ENCODE measurements around the gene ATG4A.

DNA sequence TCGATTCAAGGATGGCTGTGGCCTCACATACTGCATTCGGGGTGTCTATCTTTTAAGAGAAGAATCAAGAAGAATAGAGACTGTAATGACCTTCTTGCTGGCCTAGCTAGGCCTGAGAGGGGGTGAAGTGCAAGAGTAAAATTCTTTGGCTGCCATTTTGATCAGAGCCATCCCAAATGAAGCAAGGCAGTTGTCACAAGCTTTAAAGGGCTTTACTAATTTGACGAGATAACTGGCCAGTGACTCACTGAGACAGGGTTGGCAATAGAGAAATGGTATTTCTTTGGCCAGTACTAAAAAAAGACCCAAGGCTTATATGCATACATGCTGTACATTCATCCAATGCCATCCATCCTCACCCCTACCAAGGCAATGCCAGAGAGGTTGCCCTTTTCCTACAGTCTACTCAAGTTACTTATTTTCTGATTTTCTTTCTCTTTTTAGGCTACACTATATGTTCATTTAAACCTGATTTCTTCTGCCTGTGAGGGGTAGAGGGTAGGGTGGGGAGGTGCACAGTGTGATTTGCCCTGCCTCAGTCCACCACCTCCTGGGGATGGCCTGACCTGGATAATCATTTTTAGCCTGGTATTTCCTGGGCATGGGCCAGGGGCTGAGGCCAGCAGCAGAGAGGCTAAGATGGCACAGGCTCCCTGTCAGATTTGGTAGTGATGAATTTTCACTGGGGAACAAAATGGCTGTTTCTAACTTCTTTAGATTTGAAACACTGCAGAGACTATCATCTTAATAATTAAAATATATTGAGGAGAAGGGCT lies 32.2 kb downstream of the ATG4A start:
- TF ChIP-seq TARDBP (IDR thresholded peaks at IDR 0.05) (no peak), FOSL1 (tag; conservative IDR thresholded peaks at IDR 0.05) (no peak), MTF1 (CRISPR knock-in tag; IDR thresholded peaks at IDR 0.05; ENCODE audit: borderline replicate concordance) (no peak)
- TF ChIP-seq, protein P1, sequence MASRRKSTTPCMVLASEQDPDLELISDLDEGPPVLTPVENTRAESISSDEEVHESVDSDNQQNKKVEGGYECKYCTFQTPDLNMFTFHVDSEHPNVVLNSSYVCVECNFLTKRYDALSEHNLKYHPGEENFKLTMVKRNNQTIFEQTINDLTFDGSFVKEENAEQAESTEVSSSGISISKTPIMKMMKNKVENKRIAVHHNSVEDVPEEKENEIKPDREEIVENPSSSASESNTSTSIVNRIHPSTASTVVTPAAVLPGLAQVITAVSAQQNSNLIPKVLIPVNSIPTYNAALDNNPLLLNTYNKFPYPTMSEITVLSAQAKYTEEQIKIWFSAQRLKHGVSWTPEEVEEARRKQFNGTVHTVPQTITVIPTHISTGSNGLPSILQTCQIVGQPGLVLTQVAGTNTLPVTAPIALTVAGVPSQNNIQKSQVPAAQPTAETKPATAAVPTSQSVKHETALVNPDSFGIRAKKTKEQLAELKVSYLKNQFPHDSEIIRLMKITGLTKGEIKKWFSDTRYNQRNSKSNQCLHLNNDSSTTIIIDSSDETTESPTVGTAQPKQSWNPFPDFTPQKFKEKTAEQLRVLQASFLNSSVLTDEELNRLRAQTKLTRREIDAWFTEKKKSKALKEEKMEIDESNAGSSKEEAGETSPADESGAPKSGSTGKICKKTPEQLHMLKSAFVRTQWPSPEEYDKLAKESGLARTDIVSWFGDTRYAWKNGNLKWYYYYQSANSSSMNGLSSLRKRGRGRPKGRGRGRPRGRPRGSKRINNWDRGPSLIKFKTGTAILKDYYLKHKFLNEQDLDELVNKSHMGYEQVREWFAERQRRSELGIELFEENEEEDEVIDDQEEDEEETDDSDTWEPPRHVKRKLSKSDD (conservative IDR thresholded peaks at IDR 0.05; ENCODE audit: low read length) = no peak
- TF ChIP-seq, protein P2, sequence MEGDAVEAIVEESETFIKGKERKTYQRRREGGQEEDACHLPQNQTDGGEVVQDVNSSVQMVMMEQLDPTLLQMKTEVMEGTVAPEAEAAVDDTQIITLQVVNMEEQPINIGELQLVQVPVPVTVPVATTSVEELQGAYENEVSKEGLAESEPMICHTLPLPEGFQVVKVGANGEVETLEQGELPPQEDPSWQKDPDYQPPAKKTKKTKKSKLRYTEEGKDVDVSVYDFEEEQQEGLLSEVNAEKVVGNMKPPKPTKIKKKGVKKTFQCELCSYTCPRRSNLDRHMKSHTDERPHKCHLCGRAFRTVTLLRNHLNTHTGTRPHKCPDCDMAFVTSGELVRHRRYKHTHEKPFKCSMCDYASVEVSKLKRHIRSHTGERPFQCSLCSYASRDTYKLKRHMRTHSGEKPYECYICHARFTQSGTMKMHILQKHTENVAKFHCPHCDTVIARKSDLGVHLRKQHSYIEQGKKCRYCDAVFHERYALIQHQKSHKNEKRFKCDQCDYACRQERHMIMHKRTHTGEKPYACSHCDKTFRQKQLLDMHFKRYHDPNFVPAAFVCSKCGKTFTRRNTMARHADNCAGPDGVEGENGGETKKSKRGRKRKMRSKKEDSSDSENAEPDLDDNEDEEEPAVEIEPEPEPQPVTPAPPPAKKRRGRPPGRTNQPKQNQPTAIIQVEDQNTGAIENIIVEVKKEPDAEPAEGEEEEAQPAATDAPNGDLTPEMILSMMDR (IDR thresholded peaks at IDR 0.05 in 2 of 3, conservative IDR thresholded peaks at IDR 0.05 in 1 of 3; ENCODE audit: insufficient read depth in 2 of 3, low read depth in 1 of 3, low read length in 3 of 3) = no peak

Data from K562 (cell line).